Stimulated activated CD8-positive, alpha-beta memory T cell treated with anti-CD3 and anti-CD28 coated beads, Interleukin-15, amount 100 ng/mL, for 4 hours (primary cell): Measurements from ENCODE around the gene ACRBP.
"Not testable (repeated sequence)": the region's sequence is repeated elsewhere in the genome, so short reads cannot be mapped to it uniquely, and the experiment has no call there.

Experiments used
- DNase-seq, 2 donors: peaks; one replicate each; pipeline ENCODE4 v3.0.0-alpha.2; 2020; ENCODE audit warnings: low read depth in 2 of 2

ACRBP gene

DNA sequence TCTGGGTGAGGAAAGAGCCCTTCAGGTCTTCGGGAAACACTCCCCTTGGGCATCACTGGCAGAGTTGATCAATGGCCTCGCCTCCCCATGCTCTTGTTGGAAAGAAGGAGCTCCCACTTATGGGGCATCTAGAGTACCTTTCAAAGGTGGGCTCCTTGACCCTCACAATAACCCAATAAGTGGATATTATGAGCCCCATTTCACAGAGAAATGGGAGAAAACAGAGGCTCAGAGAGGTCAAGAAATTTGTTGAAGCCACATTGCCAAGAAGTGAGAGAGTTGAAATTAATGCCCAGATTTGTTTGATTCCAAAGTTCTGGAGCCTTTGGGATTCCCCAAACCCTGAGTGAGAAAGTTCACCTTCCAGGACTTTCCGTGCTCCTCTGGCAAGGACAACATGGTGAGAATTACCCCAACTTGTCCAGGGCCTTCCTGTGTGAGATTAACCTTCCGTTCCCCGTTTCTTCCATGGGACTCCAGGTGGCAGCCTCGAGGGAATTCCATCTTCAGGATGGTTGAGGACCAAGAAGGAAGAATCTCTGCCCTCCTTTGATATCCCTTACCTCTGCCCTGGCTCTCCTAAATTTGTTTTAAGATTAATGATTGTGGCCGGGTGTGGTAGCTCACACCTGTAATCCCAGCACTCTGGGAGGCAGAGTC lies 32.6 kb downstream of the ACRBP start:
- DNase-seq, result no peak

DNA sequence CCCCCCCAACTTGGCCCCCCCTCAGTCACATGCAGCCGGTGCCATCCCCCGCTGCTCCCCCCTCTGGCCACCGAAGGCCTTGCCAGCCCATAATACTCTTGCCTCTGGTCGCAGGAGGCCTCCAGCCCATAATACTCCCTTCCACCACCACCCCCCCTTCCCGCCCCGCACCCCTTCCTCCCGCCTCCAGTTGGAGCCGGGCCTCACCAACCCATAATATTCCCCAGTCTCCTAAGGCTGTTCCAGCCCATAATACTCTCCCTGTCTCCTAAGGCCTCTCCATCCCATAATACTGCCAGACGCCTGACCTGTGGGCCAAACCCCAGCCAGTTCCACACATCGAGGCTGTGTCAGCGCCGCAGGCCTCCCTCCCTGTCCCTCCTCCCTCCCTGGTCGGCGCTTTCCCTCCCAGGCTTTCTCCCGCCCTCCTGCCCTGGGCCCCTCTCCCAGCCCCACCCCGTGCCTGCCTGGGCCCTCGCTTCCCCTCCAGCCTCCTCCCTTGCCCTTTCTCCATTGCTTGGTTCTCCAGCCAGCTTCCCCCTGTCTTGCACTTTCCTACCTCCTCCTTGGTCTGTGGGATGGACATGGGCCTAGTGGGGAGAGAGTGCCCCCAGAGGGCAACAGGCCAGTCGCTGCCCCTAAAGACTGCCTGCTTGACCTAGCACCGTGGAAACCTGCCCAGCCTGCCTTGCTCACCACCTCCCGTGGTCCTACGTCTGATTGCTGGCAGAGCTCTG lies 33.3 kb downstream of the ACRBP start:
- DNase-seq, result no peak

DNA sequence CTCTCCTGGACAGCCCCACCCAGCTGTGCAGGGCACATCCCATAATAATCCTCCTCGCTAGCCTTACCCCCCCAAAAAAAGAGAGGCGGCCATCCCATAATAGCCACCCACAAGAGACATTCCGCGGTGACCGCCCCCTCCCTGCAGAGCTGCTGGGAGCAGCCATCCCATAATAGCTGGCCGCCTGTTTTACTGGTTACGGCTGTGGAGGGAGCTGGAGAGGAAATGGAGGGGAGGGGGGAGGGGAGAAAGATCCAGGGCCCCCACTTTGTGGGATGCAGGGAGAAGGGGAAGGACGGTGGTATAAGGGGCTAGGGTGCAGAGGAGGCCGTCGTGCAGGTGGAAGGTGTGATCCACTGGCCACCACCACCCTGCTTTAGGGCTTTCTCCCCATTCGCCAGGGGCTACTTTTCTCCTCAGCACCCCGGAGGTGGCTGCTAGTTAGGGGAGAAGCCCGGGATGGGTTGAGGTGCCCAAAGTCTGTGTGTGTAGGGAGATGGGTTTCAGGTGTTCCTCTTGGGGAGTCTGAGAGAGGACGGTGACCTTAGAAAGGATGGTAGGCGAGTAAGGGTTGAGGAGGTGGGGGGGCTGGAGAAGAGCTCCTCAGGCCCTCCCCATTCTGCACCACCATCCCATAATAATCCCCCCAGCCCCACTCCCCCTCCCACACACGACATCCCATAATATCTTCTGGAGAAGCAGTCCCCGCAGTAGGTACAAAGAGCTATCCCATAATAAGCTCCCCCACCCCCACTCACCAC lies 34.0 kb downstream of the ACRBP start:
- no peak for DNase-seq

DNA sequence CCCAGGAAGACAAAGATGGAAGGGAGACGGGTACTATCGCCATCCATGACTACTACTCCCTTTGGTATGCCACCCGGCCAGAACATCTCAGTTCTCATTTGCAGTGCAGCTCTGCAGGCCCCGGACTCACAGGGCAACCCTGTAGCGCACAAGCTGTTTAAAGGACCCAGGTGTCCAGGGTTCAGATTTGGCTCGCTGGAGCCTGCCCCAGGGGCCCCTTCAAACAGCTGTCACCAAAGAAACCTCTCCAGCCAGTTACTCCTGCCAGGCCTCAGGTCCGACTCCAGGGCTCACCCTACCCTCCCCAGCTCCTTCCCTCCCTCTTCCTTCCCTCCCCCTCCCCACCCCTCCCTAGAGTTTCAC lies 34.6 kb downstream of the ACRBP start:
- no peak for DNase-seq

DNA sequence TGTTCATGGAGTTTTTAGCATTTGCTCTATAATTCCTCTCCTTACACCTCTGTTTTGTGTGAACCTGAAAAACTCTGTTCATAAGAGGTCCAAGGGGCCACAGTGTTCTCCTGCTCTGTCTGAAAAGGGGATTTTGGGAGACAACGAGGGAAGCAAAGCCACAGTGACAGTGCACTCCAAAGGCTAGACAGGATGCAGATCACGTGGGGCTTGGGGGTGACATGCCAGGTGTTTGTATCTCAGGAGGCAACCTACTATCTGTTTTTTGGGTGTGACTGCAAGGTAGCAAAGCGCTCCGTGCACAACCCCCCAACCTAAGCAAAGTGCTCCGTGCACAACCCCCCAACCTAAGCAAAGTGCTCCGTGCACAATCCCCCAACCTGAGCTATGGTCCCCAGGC lies 35.0 kb downstream of the ACRBP start:
- no peak for DNase-seq

DNA sequence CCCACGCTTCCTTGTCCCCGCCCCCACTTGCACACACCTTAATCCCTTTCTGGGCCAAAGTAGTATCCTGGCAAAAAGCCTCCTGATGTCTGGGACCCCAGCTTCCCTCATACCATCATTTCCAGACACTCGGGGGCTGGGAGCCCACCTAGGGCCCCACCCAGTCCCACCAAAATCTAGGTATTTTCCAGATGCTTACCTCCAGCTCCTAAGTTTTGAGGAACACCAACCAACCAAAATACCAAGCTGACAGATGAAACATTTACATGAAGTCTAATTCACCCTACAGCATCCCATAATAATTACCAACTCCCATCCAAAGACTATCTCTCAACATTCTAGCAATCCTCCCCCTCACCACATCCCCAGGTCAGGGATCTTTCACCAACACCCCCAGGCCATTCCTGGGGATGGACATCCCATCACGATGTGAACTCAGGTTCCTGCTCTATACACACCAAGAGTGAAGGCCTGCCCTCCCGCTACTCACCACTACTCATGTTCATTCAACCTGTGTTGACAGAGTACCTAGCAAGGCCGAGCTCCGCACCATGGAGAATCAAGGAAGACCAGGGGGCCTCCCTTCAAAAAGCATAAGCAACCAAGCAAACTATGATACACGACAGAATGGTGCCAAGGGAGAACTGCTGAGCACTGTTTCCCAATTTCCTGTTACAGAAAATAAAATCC lies 38.5 kb downstream of the ACRBP start:
- no peak for DNase-seq

DNA sequence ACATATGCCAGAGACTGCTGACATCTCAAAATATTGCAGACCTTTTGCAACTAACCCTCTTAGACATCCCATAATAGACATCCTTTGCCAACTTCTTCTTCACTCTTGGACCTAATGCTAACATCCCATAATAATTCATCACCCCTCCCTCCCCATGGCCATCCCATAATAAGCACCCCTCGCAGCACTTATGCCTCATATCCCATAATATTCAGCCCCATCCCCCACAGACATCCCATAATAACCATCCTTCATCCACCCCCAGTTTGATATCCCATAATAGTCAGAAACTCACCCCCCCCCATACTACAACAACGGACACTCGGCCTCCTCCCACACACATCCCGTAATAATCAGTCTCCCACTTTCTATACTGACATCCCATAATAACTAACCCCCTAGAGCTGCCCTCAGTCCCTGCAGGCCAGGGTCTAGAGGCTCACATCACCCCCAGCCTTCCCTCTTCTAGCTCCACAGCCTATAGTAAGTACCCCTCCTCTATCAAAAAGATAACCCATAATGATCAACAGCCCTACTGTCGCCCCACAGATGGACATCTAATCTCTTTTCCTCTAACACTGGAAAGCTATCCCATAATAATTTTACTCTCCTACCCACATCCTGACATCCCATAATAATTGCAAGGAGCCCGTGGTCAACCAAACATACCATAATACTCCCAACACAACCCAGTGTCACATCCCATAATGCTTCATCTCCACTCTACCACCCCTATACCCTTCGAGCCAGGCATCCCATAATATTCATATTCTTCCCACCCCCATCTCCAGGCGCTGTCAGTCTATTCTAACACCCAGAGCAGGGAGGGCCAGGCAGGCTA lies 39.3 kb downstream of the ACRBP start:
- DNase-seq, result no peak

DNA sequence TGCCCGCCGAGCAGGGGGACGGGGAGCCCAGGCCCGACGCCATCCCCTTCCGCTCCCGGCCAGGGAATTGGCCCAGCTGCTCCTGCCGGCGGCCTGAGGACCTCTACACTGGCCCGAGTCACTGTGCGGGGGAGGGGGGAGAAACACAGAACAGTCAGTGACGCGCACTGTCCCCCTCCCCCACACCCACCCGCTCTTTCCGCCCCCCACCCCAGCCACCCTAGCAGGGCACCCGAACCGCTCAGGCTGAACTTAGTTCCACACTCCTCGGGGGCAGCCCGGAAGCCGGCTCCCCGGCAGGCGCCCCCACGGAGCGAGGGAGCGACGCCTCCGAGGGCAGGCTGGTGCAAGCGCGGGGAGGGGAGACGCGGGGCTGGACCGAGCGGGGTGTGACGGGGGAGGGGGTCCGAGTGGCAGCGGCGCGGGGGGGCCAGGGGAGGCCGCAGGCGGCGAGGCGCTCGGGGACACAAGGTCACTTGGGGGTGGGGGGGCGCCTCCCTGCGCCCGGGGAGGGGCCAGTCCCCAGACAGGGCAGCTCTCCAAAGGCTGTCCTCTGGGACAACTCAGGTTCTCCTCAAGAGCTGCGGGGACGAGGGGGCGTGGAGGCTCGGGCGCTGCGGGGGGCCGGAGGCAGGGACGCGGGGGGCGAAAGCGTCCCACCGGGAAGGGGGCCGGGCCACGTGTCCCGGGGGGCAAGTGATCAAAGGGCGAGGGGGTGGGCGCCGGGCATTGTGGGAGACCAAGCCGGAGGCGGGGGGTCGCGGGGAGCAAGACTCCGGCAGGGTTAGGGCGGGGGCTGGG lies 40.7 kb downstream of the ACRBP start:
- peak; percentile 57 to 63 for DNase-seq

DNA sequence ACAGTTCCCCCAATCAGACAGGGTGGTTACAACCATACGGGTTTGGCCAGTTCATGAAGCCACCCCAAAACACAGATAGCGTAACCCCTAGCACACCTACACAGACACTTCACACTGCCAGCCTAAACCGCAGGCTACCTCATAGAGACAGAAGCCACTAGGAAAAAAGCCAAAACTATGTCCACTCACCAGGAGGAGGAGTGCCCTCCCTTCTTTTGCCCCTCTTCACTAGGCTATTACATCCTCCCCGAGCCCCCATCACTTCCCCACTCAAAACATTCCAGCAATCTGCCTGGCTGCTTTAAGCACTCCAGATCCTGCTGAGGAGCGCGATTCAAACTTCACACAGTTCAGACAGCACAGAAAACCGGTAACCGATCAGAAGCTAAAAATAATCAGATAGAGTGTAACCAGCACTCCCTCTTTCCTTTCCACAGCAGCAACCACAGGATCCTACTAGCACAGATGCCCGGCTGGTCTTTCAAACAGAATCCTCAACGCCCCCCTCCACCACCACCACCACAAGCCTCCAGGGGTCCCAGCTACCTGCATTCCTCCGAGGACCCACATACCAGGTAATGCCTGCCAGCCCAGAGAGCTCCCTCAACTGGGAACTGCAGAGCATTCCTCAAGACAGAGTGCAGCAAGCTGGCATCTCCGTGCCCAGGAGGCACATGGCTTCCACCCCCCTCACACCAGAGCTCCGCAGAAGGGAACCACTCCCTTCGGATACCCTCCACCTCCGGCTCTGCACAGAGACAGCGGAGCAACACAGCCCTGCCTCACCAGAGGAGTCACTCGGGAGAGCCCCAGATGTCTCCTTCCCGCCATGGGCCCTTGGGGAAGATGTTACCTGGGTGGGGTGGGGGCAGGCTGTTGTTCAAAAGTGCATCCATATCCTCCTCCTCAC lies 41.6 kb downstream of the ACRBP start:
- DNase-seq, result peak in 1 of 2 donors; percentile 27

DNA sequence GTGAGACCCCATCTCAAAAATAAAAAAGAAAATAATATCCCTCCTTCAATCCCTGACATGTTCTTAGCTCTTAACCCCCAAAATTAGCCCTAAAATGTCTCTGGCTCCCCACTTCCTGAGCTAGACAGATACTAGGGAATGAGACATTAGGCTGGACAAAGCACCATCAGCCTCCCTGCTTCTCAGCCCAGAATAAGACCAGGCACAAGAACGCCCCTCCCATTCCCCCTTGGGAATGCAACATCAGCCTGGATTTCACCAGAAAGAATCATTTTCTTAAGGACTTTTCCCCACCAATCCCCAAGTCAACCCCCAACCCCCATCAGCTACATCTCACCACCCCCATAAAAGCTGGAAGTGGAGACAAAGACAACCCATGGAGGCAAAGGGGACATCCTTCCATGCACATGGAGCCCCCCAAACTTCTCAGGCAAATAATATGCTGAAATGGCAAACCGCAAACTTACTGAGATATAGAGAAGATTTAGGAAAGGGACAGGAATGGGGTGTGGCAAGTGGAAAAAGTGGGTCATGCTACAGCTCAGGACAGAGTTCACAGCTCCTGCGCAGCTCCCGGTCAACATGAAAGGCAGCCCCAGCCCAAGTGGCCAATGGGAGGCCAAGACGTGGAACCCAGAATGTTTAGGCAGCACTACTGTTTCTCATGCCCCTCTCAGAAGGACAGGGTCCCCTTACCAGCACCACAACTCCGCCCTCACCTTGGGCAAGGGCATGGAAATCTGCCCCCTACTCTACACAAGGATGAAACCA lies 42.8 kb downstream of the ACRBP start:
- no peak for DNase-seq

DNA sequence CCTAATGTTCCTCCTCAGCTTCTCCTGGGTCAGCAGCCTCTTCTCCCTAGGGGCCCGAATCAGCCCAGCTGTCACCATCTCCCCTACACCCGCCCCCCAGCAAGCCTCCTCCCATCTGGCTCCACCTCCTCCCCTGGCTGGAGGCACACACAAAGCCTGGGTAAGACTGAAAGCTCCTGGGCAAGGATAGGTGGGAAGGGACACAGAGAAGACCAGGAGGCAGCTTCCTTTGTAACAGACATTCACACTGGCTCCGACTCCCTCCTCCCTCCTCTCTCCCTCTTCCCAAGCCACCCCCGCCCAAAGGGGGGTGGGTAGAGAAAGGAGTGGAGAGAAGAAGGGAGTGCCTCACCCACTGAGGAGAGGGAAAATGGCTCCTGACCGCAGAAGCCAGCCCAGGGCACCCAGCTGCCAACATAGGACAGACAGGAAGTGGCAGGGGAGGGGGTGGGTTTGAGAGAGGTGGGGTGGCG lies 44.1 kb downstream of the ACRBP start:
- DNase-seq, result no peak

DNA sequence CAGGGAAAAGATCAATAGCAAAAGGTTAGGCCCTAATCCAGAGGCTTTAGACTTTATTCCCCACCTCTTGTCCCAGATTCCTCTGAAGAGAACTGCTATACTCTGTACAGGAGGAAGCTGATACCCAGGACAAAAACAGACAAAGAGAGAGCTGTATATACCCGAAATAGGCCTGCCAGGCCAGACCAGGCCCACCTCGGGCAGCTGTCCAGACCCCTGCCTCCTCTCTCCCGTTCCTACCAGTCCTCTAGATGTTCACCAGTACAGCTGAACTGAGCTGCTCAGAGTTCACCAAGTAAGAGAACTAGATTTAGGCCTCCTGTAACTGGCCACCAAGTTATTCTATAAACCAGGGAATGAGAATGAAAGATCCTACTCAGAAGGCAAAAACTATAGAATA lies 44.7 kb downstream of the ACRBP start:
- DNase-seq, result no peak

DNA sequence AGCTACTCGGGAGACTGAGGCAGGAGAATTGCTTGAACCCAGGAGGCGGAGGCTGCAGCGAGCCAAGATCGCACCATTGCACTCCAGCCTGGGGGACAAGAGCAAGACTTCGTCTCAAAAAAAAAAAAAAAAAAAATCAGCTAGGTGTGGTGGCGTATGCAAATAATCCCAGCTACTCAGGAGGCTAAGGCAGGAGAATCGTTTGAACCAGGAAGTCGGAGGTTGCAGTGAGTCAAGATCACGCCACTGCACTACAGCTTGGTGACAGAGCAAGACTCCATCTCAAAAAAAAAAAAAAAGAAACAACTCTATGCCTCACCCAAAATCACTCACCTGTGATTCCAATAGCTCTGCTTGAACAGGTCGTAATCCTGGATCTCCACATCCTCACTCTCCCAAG lies 51.6 kb downstream of the ACRBP start:
- DNase-seq, result not testable (repeated sequence)

DNA sequence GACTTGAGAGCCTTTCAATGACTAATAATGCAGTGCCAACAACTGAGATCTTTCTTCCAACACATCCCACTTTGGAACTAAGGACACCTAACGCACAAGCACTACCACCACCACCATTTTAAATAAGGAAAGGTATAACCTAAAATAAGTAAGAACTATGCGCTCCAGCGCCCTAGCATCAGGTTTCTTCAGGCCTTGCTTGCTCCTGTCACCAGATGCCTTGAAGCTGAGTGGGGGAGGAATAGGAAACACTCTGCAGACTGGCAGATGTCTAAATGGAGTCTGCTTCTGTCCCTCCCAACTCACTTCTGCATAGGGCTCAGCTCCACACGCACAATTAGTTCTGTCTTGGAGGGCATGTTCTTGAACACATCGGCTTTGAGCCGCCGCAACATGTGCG lies 55.1 kb downstream of the ACRBP start:
- no peak for DNase-seq
